NT2/D1 (cell line): ENCODE results near the gene GRB10.

Source experiments
- DNase-seq: peaks from one replicate; pipeline ENCODE4 v3.0.0-alpha.2; 2011; ENCODE audit warnings: low read depth, low spot score
- H3K27me3 ChIP-seq: 2 replicates; pipeline ENCODE4 v1.6.0; 2011; ENCODE audit warnings: mild to moderate bottlenecking; ENCODE audit not compliant: insufficient read length, insufficient read depth
- H3K36me3 ChIP-seq: 2 replicates; pipeline ENCODE4 v1.6.1; 2011; ENCODE audit warnings: mild to moderate bottlenecking, low read length, mixed read lengths; ENCODE audit not compliant: insufficient read depth, insufficient read length
- H3K4me1 ChIP-seq: 2 replicates; pipeline ENCODE4 v1.5.1; 2011; ENCODE audit not compliant: insufficient read depth, insufficient read length
- H3K4me3 ChIP-seq: 2 replicates; pipeline ENCODE4 v1.5.1; 2011; ENCODE audit warnings: low read depth; ENCODE audit not compliant: insufficient read length
- H3K9ac ChIP-seq: 2 replicates; pipeline ENCODE4 v1.6.0; 2011; ENCODE audit warnings: low read depth; ENCODE audit not compliant: insufficient read length
- H3K9me3 ChIP-seq: 2 replicates; pipeline ENCODE4 v1.5.1; 2011; ENCODE audit warnings: mild to moderate bottlenecking, low read length; ENCODE audit not compliant: insufficient read depth
- SUZ12 ChIP-seq: IDR thresholded peaks from 2 replicates; pipeline ENCODE4 v1.6.1; 2011; ENCODE audit not compliant: insufficient read length, insufficient read depth; ENCODE audit errors: extremely low read depth
- YY1 ChIP-seq: IDR thresholded peaks from 2 replicates; pipeline ENCODE4 v1.6.1; 2011; ENCODE audit not compliant: insufficient read length, insufficient read depth
- ZNF274 ChIP-seq: IDR thresholded peaks from 2 replicates; pipeline ENCODE4 v1.6.1; 2011; ENCODE audit warnings: mild to moderate bottlenecking, low read depth, low read length

The GRB10 gene

DNA sequence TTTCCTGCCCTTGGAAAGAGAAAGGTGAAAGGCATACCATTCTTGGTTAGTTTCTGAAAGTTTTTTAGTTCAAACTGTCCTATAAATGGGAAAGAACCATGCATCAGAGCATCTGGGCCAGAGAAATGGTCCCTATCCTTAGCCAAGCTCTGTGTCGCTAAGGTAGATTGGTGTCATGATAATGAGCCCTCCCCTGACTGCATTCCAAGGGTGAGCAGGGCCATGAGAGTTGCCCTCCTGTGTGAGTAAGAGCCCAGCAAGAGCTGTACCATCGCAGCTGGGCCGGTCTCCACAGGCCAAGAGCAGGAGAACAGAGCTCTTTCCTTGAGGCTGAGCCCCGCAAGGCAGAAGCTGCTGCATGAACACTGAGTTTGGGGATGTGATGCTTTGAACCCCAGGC lies 30.3 kb downstream of the GRB10 start:
- no peak for TF ChIP-seq ZNF274
- DNase-seq, result no peak
- H3K4me3 ChIP-seq, result no peak overlapping the region
- no peak overlapping the region for H3K9ac ChIP-seq
- H3K36me3 ChIP-seq, result peaks cover 57% of the 10 kb centered on the region
- H3K27me3 ChIP-seq, result no peaks in the 10 kb centered on the region
- peaks cover 1% of the 10 kb centered on the region for H3K4me1 ChIP-seq
- H3K9me3 ChIP-seq, result no peaks in the 10 kb centered on the region

DNA sequence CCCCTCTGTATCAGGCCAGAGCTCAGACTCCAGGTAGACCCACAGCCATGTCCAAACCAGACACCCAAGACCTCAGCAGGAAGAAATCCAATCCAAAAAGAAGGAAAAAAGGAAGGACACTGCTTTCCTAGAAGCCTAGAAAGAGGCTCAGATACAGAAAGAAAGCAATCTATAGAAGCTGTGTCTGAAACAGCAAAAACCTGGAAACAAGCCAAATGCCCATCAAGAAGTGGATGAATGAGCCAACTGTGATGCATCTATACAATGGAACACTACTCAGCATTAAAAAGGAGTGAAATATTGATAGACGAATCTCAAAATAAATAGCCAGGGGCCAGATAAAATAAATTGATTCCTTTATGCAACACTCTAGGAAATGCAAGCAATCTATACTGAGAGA lies 31.6 kb downstream of the GRB10 start:
- H3K36me3 ChIP-seq, result peaks cover 59% of the 10 kb centered on the region
- no peak for DNase-seq
- no peak overlapping the region for H3K4me3 ChIP-seq
- H3K27me3 ChIP-seq, result no peaks in the 10 kb centered on the region
- H3K4me1 ChIP-seq, result peaks cover 1% of the 10 kb centered on the region
- H3K9me3 ChIP-seq, result no peaks in the 10 kb centered on the region
- H3K9ac ChIP-seq, result no peak overlapping the region
- TF ChIP-seq YY1 (no peak), SUZ12 (no peak), ZNF274 (no peak)

DNA sequence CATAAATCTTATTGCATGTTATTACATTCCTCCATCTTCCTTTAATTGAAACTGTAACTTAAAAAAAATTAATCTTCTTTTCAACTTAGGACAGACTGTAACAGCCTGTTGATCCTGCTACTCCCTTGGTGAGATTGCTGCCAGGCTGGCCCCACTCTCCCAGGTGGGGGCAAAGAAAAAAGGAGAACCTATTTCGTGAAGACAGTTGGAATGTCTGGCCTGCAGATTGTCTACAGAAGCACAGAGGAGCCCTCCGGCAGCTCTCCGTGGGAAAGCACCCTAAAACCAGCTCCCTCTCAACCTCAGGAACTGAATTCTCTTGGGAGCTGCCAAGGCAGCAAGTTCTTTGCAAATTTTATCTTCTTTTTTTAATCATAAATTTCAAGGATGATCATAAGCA lies 32.8 kb downstream of the GRB10 start:
- no peak for TF ChIP-seq YY1
- no peak for TF ChIP-seq ZNF274
- TF ChIP-seq SUZ12, result no peak
- Histone ChIP-seq H3K4me1 (peaks cover 1% of the 10 kb centered on the region), H3K9ac (no peak overlapping the region), H3K27me3 (no peaks in the 10 kb centered on the region), H3K9me3 (no peaks in the 10 kb centered on the region), H3K36me3 (peaks cover 47% of the 10 kb centered on the region), H3K4me3 (no peak overlapping the region)
- DNase-seq, result no peak

DNA sequence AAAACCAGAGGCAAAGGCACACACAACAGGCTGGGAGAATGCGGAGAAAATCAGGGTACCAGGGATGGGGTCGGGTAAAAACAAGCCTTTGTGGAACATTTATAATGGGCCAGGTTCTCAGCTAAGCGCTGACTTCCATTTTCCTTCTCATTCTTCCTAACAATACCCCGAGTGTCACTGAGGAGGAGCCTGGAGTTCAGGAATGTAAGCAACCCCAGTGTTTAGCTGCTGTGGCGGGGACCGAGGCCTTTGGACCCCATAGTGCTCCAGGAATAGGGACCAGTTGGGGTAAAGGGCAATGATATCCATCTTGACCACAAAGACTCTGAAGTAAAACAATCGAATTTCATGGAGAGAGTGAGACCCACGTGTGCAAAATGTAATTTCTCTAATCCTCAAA lies 34.2 kb downstream of the GRB10 start:
- no peaks in the 10 kb centered on the region for H3K27me3 ChIP-seq
- no peak overlapping the region for H3K9ac ChIP-seq
- no peak overlapping the region for H3K4me3 ChIP-seq
- H3K9me3 ChIP-seq, result no peaks in the 10 kb centered on the region
- DNase-seq, result no peak
- peaks cover 1% of the 10 kb centered on the region for H3K4me1 ChIP-seq
- peaks cover 45% of the 10 kb centered on the region for H3K36me3 ChIP-seq
- no peak for TF ChIP-seq ZNF274
- TF ChIP-seq SUZ12, result no peak
- TF ChIP-seq YY1, result no peak

DNA sequence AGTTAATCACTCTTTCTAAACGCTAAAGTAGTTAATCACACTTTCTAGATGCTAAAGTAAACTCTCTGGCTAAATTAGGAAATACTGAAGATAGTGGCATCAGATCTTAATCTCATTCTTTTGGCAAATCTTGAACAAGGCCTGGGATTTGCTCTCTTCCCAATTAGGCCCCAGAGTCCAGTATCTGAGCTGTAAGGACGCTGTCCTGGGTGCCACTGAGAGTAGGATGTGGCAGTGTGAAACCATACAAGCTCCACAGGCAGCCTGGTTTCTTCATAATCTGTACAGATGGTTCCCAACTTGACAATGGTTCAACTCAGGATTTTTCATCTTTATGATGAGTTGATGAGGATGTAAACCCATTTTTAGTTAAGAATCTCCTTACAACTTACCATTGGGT lies 36.9 kb downstream of the GRB10 start:
- Histone ChIP-seq H3K4me1 (no peaks in the 10 kb centered on the region), H3K36me3 (peaks cover 36% of the 10 kb centered on the region), H3K9ac (no peak overlapping the region), H3K4me3 (no peak overlapping the region), H3K9me3 (no peaks in the 10 kb centered on the region), H3K27me3 (no peaks in the 10 kb centered on the region)
- TF ChIP-seq ZNF274 (no peak), YY1 (no peak), SUZ12 (no peak)
- no peak for DNase-seq

DNA sequence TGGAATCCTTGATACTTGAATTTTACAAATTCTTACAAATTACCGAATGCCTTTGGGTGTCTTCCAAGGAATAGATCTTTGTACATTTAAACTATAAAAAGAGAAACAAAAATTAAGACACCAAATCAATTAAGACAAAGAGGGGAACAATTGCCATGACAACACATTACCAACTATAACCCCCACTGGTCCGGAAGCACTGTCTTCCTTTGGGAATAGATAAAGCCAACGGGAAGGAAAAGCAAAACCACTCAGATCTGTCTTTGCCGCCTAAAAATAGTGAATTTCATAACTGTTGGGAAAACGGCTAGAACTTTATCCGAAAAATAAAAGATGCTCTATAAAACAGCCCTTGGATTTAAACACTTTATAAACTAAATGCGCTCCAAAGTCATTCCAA lies 37.4 kb downstream of the GRB10 start:
- TF ChIP-seq YY1 (no peak), SUZ12 (no peak), ZNF274 (no peak)
- no peak for DNase-seq

DNA sequence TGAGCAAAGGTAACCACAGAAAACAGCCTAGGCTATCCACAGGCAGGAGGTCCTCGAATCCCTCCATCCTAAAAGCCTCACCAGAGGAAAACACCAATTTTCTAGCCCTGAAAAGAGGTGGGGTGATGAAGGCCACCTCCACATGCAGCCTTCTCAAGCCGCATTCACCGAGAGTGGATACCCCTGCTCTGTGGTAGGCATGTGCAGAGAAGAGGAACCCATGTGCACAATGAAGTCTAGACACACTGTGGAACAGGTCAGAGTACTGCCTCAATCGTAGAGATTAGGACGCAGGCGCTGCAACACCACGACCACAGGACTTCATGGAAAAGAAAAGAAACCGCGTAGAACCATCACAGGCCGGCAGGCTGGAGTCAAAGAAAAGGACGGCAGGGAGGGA lies 38.8 kb downstream of the GRB10 start:
- Histone ChIP-seq H3K9me3 (no peaks in the 10 kb centered on the region; the same call in 1 of the 2 replicates), H3K9ac (no peak overlapping the region), H3K4me1 (no peaks in the 10 kb centered on the region)

More for the DNA sequence above, 37.4 kb downstream of the GRB10 start:
- no peaks in the 10 kb centered on the region for H3K9me3 ChIP-seq
- peaks cover 31% of the 10 kb centered on the region for H3K36me3 ChIP-seq
- H3K4me3 ChIP-seq, result no peak overlapping the region
- no peaks in the 10 kb centered on the region for H3K4me1 ChIP-seq
- H3K9ac ChIP-seq, result no peak overlapping the region
- H3K27me3 ChIP-seq, result no peaks in the 10 kb centered on the region

DNA sequence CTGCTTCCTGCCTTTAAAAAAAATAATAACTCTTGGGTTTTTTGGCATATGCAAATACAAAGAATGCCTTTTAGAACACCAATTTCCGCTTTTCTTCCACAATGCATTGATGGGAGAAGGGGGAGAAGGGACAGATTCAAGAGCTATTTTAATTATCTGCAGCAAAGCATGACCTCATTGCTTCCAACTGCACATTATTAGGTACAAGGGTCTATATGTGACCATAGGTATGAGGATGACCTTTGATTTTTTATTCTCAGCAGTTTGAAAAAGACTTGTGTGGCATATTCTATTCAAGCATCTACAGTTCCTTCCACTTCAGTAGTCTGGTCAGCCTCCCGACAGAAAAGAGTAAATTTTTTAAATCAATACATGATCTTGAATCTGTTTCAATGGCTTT lies 39.7 kb downstream of the GRB10 start:
- no peak for DNase-seq
- Histone ChIP-seq H3K4me3 (no peak overlapping the region), H3K27me3 (no peaks in the 10 kb centered on the region), H3K9ac (no peak overlapping the region), H3K4me1 (no peaks in the 10 kb centered on the region), H3K36me3 (peaks cover 24% of the 10 kb centered on the region), H3K9me3 (peaks cover 4% of the 10 kb centered on the region; the same call in 1 of the 2 replicates)
- TF ChIP-seq YY1 (no peak), ZNF274 (no peak), SUZ12 (no peak)

More for the DNA sequence above, 38.8 kb downstream of the GRB10 start:
- TF ChIP-seq ZNF274 (no peak), SUZ12 (no peak), YY1 (no peak)
- Histone ChIP-seq H3K36me3 (peaks cover 29% of the 10 kb centered on the region), H3K27me3 (no peaks in the 10 kb centered on the region), H3K4me3 (no peak overlapping the region)
- no peak for DNase-seq
